CD14-positive monocyte (primary cell): Measurements from ENCODE around the gene LMTK2. TPM values are rescaled to one million over a fixed set of nuclear protein-coding genes. Genes with fewer than 3 reads are reported as not detected.

Source experiments
- DNase-seq, 3 donors: peaks; one replicate each; pipeline ENCODE4 v3.0.0-alpha.2; 2011 to 2022
- H2AFZ ChIP-seq: 2 replicates; pipeline ENCODE4 v1.6.0; 2012; ENCODE audit warnings: mild to moderate bottlenecking, low read depth, low read length, inconsistent platforms; ENCODE audit not compliant: insufficient read depth, poor library complexity, severe bottlenecking
- H3K27ac ChIP-seq, 2 donors: 1 replicate in 1 of 2; 2 replicates in 1 of 2; pipeline ENCODE4 v1.5.1; 2012 to 2013; ENCODE audit warnings: low read length in 2 of 2, control low read depth in 1 of 2, inconsistent platforms in 1 of 2, low read depth in 1 of 2, mild to moderate bottlenecking in 1 of 2
- H3K27me3 ChIP-seq, 2 donors: one replicate each; pipeline versions ENCODE4 v1.6.0 to v1.6.1; 2011 to 2013; ENCODE audit warnings: low read length in 2 of 2; ENCODE audit not compliant: control insufficient read depth in 2 of 2, insufficient read depth in 2 of 2
- H3K36me3 ChIP-seq, 2 donors: replicated peaks in 1 of 2; 1 replicate in 1 of 2; 2 replicates in 1 of 2; pipeline versions ENCODE4 v1.5.1 to v1.6.1; 2012 to 2013; ENCODE audit warnings: low read length in 2 of 2, control low read depth in 1 of 2, inconsistent platforms in 1 of 2, mild to moderate bottlenecking in 1 of 2; ENCODE audit not compliant: insufficient read depth in 2 of 2, control insufficient read depth in 1 of 2
- H3K4me1 ChIP-seq, 2 donors: 1 replicate in 1 of 2; 2 replicates in 1 of 2; pipeline versions ENCODE4 v1.5.1 to v1.6.1; 2012 to 2013; ENCODE audit warnings: low read length in 2 of 2, control low read depth in 1 of 2, inconsistent platforms in 1 of 2, mild to moderate bottlenecking in 1 of 2, moderate library complexity in 1 of 2; ENCODE audit not compliant: insufficient read depth in 2 of 2, control insufficient read depth in 1 of 2
- H3K4me2 ChIP-seq: replicated peaks from 2 replicates; pipeline ENCODE3; 2012; ENCODE audit warnings: low read length, moderate library complexity, mild to moderate bottlenecking; ENCODE audit not compliant: poor library complexity, severe bottlenecking; ENCODE audit errors: extremely low read depth
- H3K4me3 ChIP-seq, 3 experiments: fragments of 200-600 bp in 1 of 3; sonication (generic) in 1 of 3; replicated peaks in 1 of 3; 1 replicate in 2 of 3; 2 replicates in 1 of 3; pipeline ENCODE4 v1.5.1; 2011 to 2013; ENCODE audit warnings: low read length in 3 of 3, mild to moderate bottlenecking in 3 of 3, control low read depth in 2 of 3, low read depth in 2 of 3, inconsistent platforms in 1 of 3, moderate library complexity in 1 of 3
- H3K79me2 ChIP-seq: 2 replicates; pipeline ENCODE4 v1.6.0; 2012; ENCODE audit warnings: mild to moderate bottlenecking, control low read depth, inconsistent platforms, low read length, moderate library complexity; ENCODE audit not compliant: insufficient read depth
- H3K9ac ChIP-seq: 2 replicates; pipeline ENCODE4 v1.6.0; 2017; ENCODE audit warnings: low read length, mild to moderate bottlenecking; ENCODE audit not compliant: insufficient read depth, poor library complexity, severe bottlenecking
- H3K9me3 ChIP-seq, 2 donors: replicated peaks in 1 of 2; 1 replicate in 1 of 2; 2 replicates in 1 of 2; pipeline versions ENCODE4 v1.5.1 to v1.6.1; 2012 to 2013; ENCODE audit warnings: low read length in 2 of 2, control low read depth in 1 of 2; ENCODE audit not compliant: control insufficient read depth in 1 of 2, insufficient read depth in 1 of 2
- H4K20me1 ChIP-seq: 2 replicates; pipeline ENCODE4 v1.6.0; 2012; ENCODE audit warnings: mild to moderate bottlenecking, low read length, control low read depth, moderate library complexity; ENCODE audit not compliant: insufficient read depth
- H3K27ac Mint-ChIP-seq, 7 donors: one replicate each; pipeline ENCODE4 v1.8.0; 2020; ENCODE audit warnings: mild to moderate bottlenecking in 7 of 7, mixed read lengths in 7 of 7, moderate library complexity in 6 of 7, inconsistent platforms in 2 of 7
- H3K27me3 Mint-ChIP-seq, 3 donors: one replicate each; pipeline ENCODE4 v1.8.0; 2021 to 2022; ENCODE audit warnings: low read depth in 3 of 3, mild to moderate bottlenecking in 3 of 3, mixed read lengths in 3 of 3, moderate library complexity in 3 of 3, inconsistent platforms in 1 of 3
- H3K36me3 Mint-ChIP-seq, 2 donors: one replicate each; pipeline ENCODE4 v1.8.0; 2020; ENCODE audit warnings: mixed read lengths in 2 of 2, inconsistent platforms in 1 of 2, mild to moderate bottlenecking in 1 of 2
- H3K4me1 Mint-ChIP-seq: one replicate; pipeline ENCODE4 v1.8.0; 2020; ENCODE audit warnings: mild to moderate bottlenecking, mixed read lengths
- H3K4me3 Mint-ChIP-seq, 2 donors: one replicate each; pipeline ENCODE4 v1.8.0; 2020; ENCODE audit warnings: mild to moderate bottlenecking in 2 of 2, mixed read lengths in 2 of 2, moderate library complexity in 1 of 2
- H3K9me3 Mint-ChIP-seq, 7 donors: one replicate each; pipeline ENCODE4 v1.8.0; 2020 to 2022; ENCODE audit warnings: mixed read lengths in 7 of 7, mild to moderate bottlenecking in 6 of 7, moderate library complexity in 6 of 7, inconsistent platforms in 2 of 7
- CTCF ChIP-seq: fragments of 200-600 bp; IDR thresholded peaks from one replicate; pipeline ENCODE4 v1.8.0; 2022; ENCODE audit warnings: antibody characterized with exemption, mild to moderate bottlenecking
- WGBS: methylation state at CpG from one replicate; pipeline ENCODE4 v1.1.5; 2013; ENCODE audit warnings: missing lambda C conversion rate; ENCODE audit not compliant: insufficient coverage; 5-methylcytosine and 5-hydroxymethylcytosine counted together
- intact Hi-C, 2 donors: fragments of 100-400 bp; cut with micrococcal nuclease; formaldehyde crosslinking; loops; one replicate each; pipeline versions ENCODE4 v1.15.0 to v1.15.1; 2023
- polyA plus RNA-seq, 3 donors: library from polyadenylated mRNA; depleted of rRNA in 1 of 3; unstranded in 2 of 3; stranded (reverse) in 1 of 3; fragments of 300-500 nt in 2 of 3; fragments of >200 nt in 1 of 3; fragmentation: Illumina TruSeq in 2 of 3; gene quantifications; 1 replicate in 2 of 3; 2 replicates in 1 of 3; pipeline ENCODE4 v1.2.3, GENCODE V29; 2012 to 2021

LMTK2 gene
- polyA plus RNA-seq, 3 donors, result 1.7 to 9.2 (median 1.8) TPM

- peaks cover 75 to 81% of the 10 kb centered on the region in 2 donors for H3K36me3 Mint-ChIP-seq
- no peaks in the 10 kb centered on the region for H3K79me2 ChIP-seq
- H3K27ac Mint-ChIP-seq, result no peak overlapping the region
- peaks cover 5 to 22% (median 16%) of the 10 kb centered on the region in 7 donors for H3K9me3 Mint-ChIP-seq
- peaks cover 0 to 6% (median 4%) of the 10 kb centered on the region in 3 donors for H3K27me3 Mint-ChIP-seq
- peaks cover 6 to 16% of the 10 kb centered on the region in 2 donors for H3K9me3 ChIP-seq
- H2AFZ ChIP-seq, result no peak overlapping the region
- H3K27me3 ChIP-seq, result no peaks in the 10 kb centered on the region
- no peak overlapping the region for H3K4me3 ChIP-seq
- WGBS, result 99% methylated on average over 23 of the region's 28 CpGs
- no peak for DNase-seq
- H3K27ac ChIP-seq, result no peak overlapping the region
- peaks cover 5% of the 10 kb centered on the region for H3K4me1 Mint-ChIP-seq
- H3K4me1 ChIP-seq, result no peaks in the 10 kb centered on the region
- TF ChIP-seq CTCF, result no peak
- no peak overlapping the region for H3K9ac ChIP-seq
- H3K36me3 ChIP-seq, result peaks cover 32 to 74% of the 10 kb centered on the region in 2 donors
- H3K4me2 ChIP-seq, result no peak overlapping the region
- peaks cover 31% of the 10 kb centered on the region for H4K20me1 ChIP-seq
- intact Hi-C loops, result no loop called here
- H3K4me3 Mint-ChIP-seq, result no peak overlapping the region
These were observed 87.5 kb downstream of the LMTK2 start for GRCh38 chr7:98194186-98194585.

GRCh38 chr7:98194672-98195457 lies 88.2 kb downstream of the LMTK2 start:
- Histone ChIP-seq H3K4me2 (no peak overlapping the region), H3K4me1 (no peaks in the 10 kb centered on the region), H3K36me3 (peaks cover 32 to 68% of the 10 kb centered on the region in 2 donors), H3K27me3 (no peaks in the 10 kb centered on the region), H3K4me3 (no peak overlapping the region), H3K79me2 (no peaks in the 10 kb centered on the region), H3K27ac (no peak overlapping the region), H3K9ac (no peak overlapping the region), H2AFZ (no peak overlapping the region), H3K9me3 (peaks cover 0 to 10% of the 10 kb centered on the region in 2 donors), H4K20me1 (peaks cover 37% of the 10 kb centered on the region)
- Mint-ChIP-seq H3K27ac (peak overlapping the region in 2 of 7 donors; percentile 16 to 30), H3K4me3 (no peak overlapping the region), H3K9me3 (peaks cover 0 to 16% (median 11%) of the 10 kb centered on the region in 7 donors), H3K36me3 (peaks cover 71 to 79% of the 10 kb centered on the region in 2 donors), H3K27me3 (peaks cover 0 to 7% (median 5%) of the 10 kb centered on the region in 3 donors), H3K4me1 (peaks cover 7% of the 10 kb centered on the region)
- DNase-seq, result no peak
- WGBS, result 92% methylated on average over 2 of the region's 8 CpGs
- intact Hi-C loops, result no loop called here
- no peak for TF ChIP-seq CTCF
